GM20431 (cell line): ENCODE measurements around the gene C8B.

Source experiments
- in situ Hi-C: fragments of 300-500 bp; cut with MseI, MboI; formaldehyde crosslinking; loops from one replicate; pipeline ENCODE4 v1.15.0; 2020; ENCODE audit warnings: low sequenced_read_pairs; ENCODE audit not compliant: unreplicated experiment

The C8B gene

DNA sequence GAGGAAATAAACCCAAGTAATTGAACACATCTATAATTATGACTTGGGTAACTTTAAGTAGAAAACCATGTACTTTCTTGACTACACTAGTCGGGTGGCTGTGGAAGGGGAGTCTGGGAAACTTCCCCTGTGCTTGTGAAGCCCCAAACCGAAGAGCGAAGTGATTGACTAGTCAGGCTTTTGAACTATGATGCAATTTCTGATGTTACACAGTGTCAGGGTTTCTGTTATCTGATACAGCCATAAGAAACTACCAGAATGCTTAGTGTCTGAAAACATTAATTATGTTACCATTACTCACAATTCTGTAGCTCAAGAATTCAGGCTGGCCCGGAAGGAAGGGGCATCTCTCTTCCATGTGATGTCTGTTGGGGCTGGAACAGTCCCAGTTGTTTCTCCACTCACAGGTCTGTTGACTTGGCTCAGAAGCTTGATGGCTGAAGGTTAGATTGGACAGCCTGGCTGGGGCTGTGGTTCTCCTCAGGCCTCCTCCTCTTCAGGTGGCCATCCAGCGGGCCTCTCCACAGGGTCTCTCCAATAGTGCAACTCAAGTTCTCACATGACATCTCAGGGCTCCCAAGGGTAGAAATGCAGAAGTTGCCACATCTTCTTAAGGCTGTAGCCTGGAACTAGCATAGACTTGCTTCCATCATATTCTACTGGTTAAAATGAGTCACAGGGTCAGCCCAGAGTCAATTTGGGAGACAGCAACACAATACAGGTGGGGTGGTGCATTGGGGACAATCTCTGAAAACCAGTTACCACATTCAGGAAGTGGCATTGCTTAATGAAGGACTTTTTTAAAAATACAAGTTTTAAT lies 8.3 kb upstream of the C8B start:
- in situ Hi-C loops: no loop called here

DNA sequence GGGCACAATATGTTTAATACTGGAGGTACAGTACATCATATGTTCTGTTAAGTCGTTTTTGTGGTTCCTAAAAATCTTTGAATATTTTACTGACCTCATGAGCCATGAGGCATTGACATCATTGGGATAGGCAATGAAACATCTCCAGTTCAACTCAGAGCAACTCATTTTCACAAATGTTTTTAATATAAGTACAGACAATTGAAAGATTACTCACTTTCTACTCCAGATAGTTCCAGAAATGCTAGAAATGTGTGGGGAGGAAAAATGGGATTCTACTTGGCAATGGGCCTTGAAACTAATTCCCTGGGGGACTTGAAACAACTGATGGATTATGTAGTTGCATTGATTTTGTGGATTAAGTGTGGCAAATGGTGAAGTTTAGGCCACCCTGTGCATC lies 7.2 kb upstream of the C8B start:
- in situ Hi-C loops: no loop called here

DNA sequence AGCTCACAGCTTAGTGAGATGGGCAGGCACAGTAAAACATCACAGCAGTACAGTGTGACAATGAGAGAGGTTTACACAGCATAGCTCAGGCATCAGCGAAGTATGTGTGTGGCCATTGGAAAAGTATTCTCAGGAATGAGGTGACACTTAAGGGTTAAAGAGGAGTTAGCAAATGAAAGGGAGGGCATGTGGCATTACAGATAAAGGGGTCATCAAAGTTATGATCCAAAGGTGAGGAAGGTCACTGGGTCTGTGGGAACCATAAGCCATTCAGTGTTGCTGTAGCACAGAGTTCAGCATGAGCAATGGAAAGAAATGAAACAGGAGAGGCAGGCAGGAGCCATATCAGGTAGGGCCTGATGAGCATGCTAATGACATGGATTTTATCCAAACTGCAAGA lies 4.5 kb upstream of the C8B start:
- in situ Hi-C loops: no loop called here

DNA sequence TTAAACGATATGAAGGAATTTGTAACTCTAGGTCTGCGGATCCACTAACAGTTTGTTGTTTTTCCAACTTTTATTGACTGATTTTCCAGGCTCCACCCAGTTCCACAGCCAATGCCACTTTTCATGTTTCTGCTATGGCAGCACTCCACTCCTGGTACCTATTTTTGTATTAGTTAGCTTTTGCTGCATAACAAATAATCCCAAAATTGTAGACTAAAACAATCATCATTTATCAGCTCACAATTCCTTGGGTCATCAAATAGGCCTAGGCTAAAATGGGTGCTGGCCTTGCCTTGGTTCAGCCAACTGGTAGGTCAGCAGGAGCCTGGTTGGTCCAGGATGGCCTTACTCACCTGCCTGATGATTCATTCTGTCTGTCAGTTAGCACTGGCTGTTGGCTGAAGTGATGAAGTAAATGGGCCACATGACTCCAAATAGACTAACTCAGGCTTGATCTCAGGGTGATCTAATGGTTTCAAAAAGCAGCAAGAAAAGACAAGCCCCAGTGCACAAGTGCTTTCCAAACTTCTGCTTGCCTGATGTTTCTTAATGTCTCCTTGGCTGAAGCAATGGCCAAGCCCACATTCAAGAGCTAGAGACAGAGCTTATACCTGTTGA lies 3.2 kb upstream of the C8B start:
- in situ Hi-C loops: no loop called here

DNA sequence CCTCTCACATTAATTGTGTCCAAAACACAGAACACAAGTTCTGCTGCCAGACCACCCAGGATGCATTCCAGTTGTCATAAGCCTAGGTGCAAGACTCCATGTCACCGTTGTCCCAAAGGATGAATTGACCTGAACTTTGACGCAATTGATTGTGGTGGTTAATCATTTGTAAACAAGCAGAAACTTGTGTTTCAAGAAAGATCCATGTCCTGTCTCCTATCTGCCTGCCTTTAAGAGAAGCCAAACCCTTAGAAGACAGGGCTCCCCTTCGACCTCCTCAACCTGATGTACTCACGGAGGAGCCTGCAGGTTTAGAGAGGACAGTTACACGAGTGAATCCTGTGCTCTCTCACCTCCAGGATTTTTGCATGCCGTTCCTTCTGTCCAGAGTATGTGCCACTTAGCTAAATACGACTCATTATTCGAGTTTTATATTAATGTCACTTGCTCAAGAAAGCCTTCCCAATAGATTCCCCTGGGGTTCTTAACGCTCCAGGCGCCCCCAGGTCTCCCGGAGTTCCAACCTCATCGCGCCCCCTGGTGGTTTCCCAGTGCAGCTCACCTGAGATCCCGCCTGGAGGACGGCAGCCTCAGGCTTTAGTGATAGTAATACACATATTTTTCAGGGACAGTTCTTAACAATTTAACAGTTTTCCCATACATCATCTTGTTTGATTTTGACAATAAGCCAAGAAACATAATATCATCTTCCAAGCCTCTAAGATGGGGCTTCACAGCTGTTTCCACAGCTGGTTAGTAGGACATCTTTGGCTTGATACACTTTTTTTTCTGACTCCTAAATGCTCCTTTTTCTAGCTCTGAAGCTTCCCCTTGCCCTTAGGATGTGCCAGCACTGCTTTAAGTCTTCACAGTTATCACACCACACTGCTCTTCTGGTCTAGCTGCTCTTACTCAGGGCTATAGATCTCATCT lies 2.4 kb upstream of the C8B start:
- in situ Hi-C loops: no loop called here

DNA sequence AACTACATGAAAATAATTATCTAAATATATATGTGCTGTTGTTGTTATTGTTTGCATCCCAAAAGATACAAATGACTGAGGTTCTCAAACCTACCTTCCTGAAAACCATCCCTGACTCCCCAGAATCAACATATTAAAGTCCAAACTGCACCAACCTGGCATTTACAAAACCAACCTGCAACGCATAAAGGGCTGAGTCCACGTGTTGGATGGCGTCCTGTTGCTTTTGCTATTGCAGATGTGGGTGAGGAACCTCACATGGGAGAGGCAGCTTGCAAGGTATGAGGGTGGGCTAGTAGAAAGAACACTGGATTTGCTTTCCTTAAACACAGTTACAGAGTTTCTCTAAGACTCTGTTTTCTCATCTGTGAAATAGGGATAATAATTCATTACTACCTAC lies 1.5 kb upstream of the C8B start:
- in situ Hi-C loops: no loop called here

DNA sequence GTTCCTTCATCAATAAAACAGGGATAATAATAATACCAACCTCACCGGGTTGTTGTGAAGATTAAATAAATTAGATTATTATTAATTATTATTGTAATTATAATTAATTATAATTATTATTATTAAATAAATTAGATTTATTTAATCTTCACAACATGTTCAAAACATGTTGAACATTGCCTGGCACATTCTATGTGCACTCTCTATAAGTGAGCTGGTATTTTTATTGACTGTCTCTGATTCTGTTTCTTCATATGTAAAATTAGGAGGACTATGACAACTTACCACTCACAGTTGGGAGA lies 834 bp upstream of the C8B start:
- in situ Hi-C loops: no loop called here

DNA sequence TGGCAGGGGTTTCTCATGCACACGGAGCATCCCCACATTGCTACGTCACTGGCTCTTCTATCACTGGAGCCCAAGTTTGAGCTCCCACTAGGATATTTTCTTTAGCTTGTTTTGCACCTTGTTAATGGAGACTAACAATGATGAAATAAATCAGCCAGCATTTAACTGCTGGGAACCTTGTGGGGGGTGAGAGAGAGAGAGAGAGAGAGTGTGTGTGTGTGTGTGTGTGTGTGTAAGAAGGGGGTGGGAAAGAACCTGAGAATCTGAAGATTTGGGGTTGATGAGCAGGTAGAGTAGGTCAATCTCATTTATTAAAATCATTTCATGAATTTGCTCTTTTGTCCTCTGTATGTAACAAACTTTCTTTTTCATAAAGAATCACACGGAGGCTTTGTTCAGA lies 624 bp downstream of the C8B start:
- in situ Hi-C loops: no loop called here

DNA sequence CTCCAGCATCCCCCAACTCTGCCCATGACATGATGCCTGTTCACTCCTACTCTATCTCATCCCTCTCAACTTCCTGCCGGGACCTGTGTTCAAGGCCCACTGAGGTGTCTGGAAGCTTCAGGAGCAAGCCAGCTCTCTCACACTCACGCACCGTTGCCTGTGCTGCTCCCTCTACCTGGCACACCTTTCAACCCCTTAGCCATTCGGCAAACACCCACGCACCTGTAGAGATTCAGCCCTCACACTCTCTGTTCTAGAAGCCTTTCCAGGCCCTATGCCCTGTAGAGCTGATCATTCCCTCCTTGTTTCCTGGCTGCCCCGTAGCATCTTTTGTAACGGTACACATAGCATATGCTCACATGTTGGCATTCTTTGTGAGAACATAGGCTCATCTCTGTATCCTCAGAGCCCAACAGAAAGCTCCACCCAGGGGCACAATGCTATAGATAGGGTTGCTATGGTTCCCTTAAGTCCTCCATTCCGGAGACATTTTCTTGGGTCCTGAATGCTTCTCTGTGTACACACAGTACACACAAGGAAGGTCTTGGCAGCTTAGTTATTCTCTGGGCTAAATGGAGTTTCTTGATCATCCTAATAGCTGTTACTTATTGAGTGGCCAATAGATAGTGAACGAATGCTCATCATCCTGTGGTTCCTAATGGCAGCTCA lies 1.3 kb downstream of the C8B start:
- in situ Hi-C loops: no loop called here

DNA sequence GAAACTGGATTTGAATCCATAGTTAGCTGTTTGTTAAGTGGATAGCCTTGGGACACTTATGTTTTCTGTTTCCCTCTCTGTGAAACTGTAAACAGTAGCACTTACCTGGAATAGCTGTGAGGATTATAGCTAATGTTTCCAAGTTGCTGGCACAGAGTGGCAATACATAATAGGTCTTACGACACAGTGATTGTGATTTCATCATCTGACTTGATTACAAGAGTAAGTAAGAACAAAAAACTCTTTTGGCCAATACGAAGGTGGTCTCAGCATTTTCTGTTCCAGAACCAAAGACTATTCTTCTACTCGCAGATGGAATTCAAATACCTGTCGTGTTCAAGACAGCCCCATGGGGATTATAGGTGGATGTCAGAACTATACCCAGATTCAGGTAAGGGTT lies 2.1 kb downstream of the C8B start:
- in situ Hi-C loops: no loop called here

DNA sequence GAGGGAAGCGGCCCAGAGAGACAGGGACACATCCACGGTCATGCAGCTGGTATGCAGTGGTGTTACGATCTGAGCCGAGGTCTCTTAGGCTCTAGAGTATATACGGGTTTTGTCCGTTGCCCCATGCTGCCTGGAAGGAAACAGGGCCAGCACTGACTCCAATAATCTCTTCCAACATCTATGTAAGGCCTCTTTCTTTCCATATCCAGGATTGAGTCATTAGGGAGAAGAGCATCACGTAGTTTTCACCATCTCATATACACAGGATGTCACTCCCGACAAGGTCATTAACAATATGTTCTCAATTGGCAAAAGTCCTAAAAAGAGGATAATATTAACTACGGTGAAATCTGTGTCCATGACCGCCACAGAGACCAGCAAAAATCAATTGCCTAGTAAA lies 4.4 kb downstream of the C8B start:
- in situ Hi-C loops: no loop called here

DNA sequence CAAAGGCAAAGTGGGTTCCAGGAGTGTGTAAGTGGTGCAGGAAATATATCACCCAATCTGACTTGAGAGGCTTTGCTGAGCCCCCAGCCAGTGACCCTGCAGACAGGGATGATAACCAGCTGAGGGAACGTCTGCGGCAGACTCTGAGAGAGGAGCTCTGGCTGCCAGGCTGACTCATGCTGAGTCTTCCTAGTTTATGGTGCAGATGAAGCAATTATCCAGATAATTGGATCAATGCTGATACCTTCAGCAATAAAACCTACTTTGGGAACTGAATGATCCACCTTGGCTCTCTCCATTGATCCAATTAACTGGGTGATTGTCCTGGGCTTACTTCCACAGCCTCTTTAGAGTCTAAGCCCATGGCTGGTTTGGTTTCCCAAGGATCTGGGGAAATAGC lies 7.3 kb downstream of the C8B start:
- in situ Hi-C loops: no loop called here

DNA sequence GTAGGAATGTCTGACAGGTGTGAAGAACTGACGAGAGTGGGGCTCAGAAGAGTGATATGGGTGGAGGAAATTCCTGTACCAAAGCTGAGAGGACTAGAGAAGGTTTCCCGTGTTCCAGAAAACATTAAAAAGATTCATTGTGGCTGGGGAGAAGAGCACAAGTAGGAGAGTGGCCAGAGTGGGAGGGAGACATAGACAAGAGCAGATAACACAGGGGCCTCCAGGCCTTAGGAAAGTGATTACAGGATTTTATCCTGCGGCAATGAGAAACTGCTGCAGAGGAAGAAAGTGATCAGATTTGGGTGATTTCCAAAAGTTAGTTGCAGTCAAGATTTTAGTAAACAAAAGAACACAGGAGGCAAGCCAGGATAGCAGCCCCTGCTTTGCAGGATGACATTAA lies 7.9 kb downstream of the C8B start:
- in situ Hi-C loops: no loop called here

DNA sequence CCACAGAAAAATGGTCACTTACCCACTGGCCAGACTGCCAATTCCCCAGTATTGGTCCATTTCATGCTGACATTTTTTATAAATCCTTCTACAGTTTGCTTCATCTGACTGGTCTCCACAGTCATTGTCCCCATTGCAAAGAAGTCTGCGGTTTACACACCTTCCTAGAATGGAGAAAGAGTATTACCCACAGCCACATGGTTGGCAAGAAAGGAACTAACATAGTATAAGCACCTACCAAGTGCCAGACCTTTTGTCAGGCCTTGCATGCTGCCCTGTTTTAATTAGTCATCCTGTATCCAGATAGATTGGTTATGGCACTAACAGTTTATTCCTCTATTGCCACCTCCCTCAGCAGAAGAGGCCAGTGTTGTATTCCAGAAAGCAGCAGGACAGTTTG lies 11.2 kb downstream of the C8B start:
- in situ Hi-C loops: no loop called here

DNA sequence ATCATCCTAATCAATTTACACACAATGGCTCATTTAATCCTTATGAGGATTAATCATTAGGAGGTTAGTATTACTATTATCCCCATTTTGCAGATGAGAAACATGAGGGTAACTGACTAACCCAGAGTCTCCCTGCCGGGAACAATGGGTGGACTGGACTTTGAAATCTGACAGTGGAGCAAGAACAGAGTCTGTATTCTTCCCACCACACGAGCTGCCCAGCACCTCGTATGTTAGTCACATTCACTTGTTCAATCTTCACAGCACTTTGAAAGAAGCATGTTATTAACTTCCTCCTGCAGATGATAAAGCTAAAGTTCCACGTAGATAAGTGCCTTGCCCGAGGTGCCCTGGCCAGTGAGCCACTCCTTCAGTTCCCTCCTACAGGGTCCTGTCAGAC lies 12.4 kb downstream of the C8B start:
- in situ Hi-C loops: no loop called here

DNA sequence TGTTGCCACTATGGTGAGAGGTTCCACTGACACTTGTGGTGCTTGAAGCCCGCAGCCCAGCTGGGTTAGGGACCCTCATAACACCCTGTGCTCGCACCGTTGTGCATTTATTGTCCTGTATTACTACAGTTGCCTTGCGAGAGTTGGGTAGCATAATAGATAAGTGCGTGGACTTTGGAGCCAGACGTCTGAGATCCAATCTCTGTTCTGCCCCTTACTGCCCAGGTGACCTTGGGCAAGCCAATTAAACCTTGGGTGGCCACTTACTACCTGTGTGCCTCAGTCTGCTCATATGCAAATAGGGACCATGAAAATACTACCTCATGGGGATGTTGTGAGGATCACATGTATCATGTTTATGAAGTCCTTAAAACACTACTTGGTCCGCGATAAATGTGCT lies 13.3 kb downstream of the C8B start:
- in situ Hi-C loops: no loop called here

DNA sequence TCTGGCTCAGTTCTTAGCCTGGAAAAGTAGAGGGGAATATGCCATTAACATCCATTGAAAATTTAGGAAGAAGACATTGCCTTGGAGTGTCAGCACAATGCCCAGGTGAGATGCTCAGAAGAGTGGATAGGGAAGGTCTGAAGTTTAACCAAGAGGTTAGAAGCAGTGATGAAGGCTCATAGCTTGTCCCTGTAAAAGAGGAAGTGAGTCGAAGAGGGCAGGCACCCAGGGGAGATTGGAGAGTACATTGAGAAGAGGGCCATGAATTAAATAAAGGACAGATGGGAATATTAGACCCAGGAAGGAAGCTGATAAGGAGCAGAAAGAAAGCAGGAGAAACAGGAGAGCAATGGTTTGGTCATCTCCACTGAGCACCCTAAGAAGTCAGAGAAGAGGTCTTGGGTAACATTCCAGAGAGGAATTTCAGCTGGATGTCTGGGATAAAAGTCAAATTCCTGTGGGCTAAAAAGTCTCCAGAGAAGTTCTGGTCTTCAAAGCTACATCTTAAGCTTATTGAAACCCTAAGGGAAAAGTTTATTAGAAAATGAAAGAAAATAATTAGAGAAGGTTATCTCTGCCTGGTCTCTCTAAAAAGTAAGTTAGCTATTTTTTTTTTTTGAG lies 17.3 kb downstream of the C8B start:
- in situ Hi-C loops: no loop called here

DNA sequence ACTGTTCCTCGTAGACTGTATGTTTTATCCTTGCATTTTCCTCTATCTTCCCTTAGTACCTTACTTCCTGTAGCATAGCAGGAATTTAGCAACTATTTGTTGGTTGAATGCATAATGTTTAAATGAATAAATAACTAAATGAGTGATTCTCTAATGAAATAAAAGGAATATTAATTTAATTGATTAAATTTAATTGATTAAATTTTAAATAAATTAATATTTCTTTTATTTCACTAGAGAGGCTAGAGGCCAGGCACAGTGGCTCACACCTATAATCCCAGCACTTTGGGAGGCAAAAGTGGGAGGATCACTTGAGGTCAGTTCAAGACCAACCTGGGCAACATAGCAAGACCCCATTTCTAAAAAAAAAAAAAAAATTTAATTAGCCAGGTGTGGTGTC lies 25.8 kb downstream of the C8B start:
- in situ Hi-C loops: no loop called here

DNA sequence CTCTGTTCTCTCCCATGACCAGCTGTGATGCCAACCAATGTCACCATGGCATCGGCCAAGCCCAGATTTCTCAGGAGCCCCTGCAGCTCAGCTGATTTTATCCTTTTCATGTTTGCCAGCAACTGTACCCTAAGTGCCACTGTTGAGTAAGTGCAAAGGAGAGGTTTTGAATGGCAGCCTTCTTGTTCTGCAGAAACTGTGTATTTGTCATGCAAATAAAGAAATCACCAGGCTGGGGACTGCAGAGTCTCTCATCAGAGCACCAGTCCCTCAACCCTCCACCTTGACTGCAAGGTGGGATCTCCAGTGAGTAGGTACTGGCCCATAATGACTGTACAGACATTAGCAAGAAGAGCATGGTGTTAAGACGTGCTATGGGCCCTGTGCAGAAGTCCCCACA lies 26.6 kb downstream of the C8B start:
- in situ Hi-C loops: no loop called here

DNA sequence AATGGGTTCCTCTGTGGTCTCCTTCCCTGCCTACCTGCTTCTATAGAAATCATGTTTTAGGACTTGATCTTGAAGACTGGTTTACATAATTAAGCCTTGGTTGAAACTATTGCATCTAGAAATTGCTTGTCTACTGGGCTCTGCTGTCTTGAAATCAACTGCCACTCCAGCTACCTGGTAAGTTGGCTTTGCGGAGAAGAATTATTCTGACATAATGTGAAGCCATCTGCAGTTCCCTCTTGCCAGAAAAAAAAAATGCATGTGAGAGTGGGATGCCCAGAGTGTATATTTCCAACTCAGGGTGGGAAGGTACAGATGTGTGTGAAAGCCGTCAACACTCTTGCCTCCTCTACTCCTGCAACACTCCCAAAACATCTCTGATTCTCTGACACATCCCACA lies 27.2 kb downstream of the C8B start:
- in situ Hi-C loops: no loop called here
